Right ventricle myocardium inferior (tissue), 1 donor: ENCODE measurements around the gene CHD1L. TPM values are rescaled to one million over a fixed set of nuclear protein-coding genes. Genes with fewer than 3 reads are reported as not detected.
"Not testable (repeated sequence)": the region's sequence is repeated elsewhere in the genome, so short reads cannot be mapped to it uniquely, and the experiment has no call there.

Experiments used
- ATAC-seq: fragments of 200-7000 bp; cut with Tn5 transposase; one replicate; pipeline ENCODE4 v1.9.1; 2020; ENCODE audit warnings: mild to moderate bottlenecking, moderate library complexity
- DNase-seq: peaks from one replicate; pipeline ENCODE4 v3.0.0; 2021; ENCODE audit errors: missing footprints
- intact Hi-C: fragments of 100-400 bp; cut with DNase I; formaldehyde crosslinking; loops from one replicate; pipeline ENCODE4 v1.11.0; 2022
- total RNA-seq: library from RNA; stranded (reverse); fragmentation: NEBNext Ultra II Directional; extraction: Animal tissue kit (Norgen Biotek cat#: 25700); gene quantifications from one replicate; pipeline ENCODE4 v1.2.1, GENCODE V29; 2021
- donor health status: DM: no; HTN: yes; CAD: no; lungs with severe emphysema.

CHD1L gene
- total RNA-seq, 1 donor from 2014 or later: 8.3 TPM

DNA sequence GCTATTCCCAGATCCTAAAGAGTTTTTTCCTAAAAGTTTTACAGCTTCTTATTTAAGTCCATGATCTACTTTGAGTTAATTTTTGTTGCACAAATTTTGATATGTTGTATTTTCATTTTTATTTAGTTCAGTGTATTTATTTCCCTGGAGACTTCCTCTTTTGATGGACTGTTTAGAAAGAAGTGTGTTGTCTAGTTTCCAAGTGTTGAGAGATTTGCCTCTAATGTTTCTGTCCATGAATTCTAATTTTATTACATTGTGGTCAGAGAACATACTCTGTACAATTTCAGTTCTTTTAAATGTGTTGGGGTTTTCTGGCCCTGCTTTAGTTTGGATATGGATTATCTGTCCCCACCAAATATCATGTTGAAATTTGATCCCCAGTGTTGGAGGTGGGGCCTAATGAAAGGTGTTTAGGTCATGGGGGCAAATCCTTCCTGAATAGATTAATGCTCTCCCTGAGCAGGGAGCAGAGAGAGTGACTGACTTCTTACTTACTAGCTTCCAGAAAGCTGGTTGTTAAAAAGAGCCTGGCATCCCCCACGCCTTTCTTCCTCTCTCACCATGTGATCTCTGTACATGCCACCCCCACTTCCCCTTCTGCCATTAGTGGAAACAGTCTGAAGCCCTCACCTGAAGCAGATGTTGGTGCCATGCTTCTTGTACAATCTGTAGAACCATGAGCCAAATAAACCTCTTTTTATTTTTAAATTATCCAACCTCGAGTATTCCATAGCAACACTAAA lies 4.6 kb downstream of the CHD1L start:
- ATAC-seq: no peak
- DNase-seq: no peak
- intact Hi-C loops: no loop called here

DNA sequence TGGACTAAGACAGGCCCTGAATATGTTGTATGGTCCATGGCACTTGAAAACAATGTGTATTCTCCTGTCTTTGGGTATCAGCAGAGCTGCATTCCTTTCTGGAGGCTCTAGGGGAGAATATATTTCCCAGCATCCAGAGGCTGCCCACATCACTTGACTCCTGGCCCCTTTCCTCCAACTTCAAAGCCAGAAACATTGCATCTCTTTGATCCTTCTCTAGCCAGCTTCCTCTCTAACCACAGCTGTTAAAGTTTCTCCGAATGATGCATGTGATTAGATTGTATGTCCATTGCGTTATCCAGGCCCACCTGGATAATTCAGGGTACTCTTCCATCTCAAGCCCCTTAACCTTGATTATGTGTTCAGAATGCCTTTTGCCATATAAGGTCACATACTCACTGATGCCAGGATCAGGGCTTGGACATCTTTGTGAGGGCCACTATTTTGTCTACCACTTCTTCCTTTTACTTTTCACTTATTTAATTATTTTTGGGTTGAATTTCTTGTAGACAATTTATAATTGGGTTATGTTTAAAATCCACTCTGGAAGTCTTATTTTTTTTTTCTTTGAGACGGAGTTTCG lies 5.3 kb downstream of the CHD1L start:
- DNase-seq: no peak
- no peak for ATAC-seq
- intact Hi-C loops: no loop called here

DNA sequence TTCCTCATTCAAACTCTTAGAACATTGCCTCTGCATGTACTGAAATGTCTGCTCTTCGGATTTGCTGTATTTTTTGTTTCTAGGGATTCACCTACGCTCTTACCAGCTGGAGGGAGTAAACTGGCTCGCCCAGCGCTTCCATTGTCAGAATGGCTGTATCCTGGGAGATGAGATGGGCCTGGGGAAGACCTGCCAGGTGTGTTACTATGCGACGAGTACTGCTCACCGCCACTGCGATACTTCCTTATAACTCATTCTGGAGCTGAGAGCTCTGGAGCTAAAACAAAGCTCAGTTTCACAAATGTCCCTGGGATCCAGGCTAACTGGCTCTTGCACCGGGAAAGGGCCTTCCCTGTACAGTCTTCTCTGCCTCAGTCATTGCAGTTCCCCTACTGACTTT lies 10.1 kb downstream of the CHD1L start:
- DNase-seq (no peak), ATAC-seq (no peak)
- intact Hi-C loops: no loop called here

DNA sequence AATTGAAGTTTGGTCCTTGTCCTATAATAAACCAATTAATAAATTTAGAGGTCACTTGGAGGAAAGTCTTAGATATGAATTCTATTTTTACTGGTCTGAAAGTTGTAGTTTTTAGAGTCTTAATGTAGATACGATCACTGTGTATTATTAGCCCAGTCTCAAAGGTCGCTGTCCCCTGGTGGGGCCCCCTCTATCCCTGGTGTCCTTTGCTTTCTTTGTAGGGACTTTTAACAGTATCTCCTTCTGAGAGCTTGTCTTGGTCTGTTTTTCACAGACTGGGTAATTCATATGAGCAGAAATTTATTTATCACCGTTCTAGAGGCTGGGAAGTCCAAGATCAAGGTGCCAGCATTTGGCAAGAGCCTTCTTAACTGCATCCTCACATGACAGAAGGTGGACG lies 18.5 kb downstream of the CHD1L start:
- ATAC-seq (no peak), DNase-seq (no peak)
- intact Hi-C loops: no loop called here

DNA sequence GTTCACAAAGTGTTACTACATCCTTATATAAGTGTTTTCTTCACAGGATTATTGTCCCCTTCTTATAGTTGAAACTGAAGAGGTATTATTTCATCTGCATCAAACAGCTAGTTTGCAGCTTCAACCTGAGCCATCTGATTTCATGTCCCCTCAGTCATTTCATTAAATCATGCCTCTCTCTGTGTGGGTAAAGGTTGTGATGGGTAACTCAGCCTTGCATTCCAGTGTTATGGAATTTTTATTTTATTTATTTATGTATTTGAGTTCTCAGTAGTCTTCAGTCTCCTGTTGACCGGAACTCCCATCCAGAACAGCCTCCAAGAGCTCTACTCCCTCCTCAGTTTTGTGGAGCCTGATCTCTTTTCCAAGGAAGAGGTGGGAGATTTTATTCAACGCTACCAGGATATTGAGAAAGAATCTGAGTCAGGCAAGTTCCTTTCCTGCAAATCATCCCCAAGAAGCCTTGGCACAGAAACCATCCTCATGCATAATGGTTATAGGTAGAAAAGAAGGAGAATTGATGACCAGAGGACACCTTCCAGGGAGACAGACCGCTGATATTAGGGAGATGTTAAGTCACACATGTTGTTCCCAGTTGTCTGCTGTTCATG lies 21.8 kb downstream of the CHD1L start:
- ATAC-seq (no peak), DNase-seq (no peak)
- intact Hi-C loops: no loop called here

DNA sequence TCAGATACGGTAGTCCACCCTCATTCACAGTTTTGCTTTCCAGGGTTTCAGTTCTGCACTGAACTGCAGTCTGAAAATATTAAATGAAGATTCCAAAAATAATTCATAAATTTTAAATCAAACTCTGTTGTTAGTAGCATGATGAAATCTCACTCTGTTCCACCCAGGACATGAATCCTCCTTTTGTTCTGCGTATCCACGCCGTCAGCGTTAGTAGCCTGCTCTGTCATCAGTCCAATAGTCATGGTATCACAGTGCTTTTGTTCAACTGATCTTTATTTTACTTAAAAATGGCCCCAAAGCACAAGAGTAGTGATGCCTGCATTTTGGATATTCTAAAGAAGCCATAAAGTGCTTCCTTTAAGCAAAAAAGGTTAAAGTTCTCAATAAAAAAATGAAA lies 23.9 kb downstream of the CHD1L start:
- ATAC-seq (no peak), DNase-seq (no peak)
- intact Hi-C loops: no loop called here

DNA sequence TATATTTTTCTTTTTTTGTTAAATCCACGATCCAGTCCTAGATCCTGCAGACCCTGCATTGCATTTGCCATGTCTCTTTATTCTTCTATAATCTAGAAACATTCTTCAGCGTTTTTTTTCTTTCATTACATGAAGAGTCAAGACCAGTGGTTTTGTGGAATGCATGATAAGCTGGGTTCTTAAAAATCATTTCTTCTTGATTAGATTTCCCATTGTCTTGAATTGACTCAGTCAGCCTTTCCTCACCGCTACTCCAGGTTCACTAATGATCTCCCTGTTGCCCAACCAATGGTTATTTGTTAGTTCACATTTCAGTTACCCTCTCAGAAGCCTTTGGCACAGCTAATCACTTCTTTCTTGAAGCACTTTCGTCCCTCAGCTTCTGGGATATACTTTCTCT lies 25.2 kb downstream of the CHD1L start:
- intact Hi-C loops: no loop called here
- no peak for DNase-seq
- no peak for ATAC-seq

DNA sequence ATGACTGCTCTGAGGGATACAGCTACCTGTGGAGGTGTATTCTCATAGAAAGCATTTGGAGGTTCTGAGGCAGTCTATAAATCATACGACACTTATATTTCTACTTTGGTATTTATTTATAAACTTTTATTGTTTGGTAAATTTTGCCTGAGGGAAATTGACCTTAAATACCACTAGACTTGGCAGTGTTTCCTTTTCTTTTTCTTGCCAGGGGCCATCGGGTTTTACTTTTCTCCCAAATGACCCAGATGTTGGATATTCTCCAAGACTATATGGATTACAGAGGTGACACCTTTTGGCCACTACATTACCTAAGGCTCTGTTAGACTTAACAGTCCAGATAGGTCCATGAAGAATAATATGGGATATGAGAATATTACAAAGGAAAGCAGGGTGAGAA lies 28.2 kb downstream of the CHD1L start:
- intact Hi-C loops: loop anchor here (5.0 kb wide), 2 partner anchors 122 to 372 kb away; no protein-coding TSS in a partner anchor
- no peak for ATAC-seq

DNA sequence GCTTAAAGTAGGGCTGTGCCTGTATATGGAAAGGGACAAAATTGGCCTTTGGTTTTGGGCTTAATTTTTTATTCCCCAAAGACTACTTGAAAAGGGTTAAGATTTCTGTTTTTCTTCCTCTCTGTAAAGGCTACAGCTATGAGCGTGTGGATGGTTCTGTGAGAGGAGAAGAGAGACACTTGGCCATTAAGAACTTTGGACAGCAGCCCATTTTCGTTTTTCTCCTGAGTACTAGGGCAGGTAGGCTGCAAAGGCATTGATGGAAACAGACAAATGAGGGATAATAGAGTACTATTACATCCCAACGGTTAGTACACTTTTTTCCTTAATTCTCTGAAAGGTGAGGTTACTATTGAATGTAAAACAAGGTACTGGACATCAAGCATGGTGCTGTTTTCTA lies 29.6 kb downstream of the CHD1L start:
- intact Hi-C loops: loop anchor here (5.0 kb wide), 2 partner anchors 120 to 370 kb away; no protein-coding TSS in a partner anchor
- DNase-seq (no peak), ATAC-seq (no peak)

More for the DNA sequence above, 28.2 kb downstream of the CHD1L start:
- no peak for DNase-seq

DNA sequence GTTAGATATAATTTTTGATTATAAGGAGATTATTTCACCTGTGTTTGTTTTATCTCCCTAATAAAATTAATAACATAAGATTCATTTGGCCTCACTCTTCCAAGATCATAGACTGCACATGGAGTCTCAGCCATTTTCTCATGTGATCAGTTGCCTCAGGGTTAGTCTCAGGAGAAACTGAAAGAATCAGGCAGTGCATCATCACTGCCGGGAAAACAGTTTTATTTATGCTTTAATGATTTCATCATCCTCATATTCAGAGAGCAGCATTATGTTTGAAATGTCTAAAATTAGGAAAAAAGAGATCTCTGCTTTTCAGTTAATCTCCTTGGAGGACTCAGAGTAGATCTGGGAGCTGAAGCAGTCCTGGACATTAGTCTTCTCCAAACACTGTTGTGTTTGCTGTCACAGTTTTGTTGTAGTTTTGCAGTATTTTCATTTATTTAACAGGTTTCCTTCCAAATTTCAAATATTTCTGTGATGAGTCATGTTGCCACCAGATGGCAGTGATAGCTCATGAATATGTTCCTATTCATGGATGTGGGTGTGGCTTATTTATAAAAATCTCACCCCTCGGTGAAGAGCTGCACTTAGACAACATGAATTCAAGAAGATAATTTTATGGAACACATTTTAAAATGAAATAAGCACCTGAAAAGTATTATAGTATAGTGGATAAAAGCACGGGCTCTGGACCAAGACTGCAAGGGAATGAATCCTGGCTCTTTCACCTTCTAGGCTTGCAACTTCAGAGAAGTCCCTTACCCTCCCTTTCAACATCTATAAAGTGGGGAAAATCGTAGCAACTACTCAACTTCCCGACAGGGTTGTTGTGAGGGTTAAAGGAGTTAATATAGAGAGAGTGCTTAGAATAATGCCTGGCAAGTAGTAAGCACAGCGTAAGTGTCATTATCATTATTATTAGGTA lies 31.2 kb downstream of the CHD1L start:
- peak; percentile 80 for ATAC-seq
- intact Hi-C loops: loop anchor here (5.0 kb wide), 2 partner anchors 119 to 369 kb away; no protein-coding TSS in a partner anchor

DNA sequence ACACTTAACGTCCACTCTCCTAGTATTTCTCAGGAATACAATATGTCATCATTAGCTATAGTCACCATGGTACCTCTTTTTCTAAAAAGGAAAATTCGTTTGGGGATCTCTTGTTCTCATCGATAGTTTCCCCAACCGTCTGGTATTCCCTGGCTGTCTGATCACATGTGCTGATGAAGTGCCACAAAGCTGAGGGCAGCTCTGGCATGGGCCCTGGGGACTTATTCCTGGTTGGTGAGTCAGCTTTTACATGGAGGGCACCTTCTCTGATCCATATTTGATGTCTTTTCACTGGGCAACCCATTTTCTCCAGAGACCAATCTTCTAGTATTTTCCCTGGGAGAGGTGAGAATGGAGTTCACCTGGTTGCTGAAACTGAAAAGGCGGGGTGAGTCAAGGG lies 39.5 kb downstream of the CHD1L start:
- DNase-seq: no peak
- ATAC-seq: no peak
- intact Hi-C loops: no loop called here

More for the DNA sequence above, 31.2 kb downstream of the CHD1L start:
- no peak for DNase-seq

DNA sequence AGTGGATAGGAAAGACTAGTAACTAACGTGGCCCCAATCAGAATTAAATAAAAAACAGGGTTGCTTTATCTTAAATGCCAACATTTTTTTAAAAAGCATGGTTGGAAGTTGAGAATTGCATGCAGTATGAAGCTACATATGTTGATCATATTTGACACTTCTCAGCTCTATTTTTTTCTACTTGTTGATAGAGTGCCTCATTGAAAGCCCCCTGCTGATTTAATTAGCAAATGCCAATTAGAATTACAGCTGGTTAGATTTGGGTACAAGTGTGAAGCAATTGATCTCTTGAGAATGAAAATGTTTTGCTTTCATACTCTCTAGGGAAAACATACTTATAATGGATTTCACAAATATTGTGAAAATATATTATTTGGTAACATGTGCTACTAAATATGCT lies 40.5 kb downstream of the CHD1L start:
- no peak for ATAC-seq
- no peak for DNase-seq
- intact Hi-C loops: no loop called here

DNA sequence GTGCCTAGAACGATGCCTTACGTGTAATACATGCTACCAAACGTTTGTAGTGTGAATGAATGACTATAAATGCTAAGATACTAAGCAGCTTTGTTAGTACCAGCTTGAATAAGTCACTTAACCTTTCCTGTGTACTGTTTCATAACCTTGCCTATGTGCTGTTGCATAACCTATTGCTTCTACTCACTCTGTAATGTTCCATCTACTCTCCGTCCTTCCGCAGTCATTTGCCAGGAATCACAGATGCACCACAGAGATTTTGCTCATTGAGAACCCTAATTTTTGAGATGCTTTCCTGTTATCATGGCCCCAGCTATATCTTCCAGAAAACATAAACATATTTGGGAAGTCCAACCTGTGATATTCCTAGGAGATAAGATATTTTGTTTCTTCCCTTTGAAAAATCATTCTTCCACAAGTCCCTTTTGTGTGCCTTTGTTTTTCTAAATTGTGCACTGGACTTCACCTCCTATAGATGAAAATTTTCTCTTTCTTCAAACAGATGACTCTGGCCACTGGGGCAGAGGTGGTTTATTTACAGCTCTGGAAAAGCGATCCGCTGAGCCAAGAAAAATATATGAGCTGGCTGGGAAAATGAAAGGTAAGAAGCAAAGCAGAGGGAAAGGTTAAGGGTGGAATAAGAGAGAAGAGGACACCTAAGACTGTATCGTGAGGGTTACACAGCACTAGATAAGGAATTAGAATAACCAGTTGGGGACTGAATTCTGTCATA lies 44.8 kb downstream of the CHD1L start:
- ATAC-seq (no peak), DNase-seq (no peak)
- intact Hi-C loops: no loop called here

DNA sequence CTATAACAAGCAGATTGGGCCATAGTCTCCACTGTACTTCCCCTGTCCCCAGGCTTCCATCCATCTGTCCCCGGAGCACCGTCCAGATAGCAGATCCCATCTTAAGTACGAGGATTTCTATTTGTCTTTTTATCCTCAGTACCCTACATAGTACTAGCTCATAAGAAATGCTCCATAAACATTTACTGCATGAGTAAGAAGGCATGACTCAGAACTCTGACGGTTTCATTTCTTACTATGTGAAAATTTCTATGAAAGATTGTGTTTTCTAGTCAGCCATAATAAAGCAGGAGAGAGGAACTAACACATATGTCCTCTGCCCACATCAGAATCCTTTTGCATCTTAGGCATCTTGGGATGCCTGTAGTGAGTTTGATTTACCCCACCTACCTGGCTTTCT lies 49.5 kb downstream of the CHD1L start:
- ATAC-seq (no peak), DNase-seq (no peak)
- intact Hi-C loops: no loop called here

DNA sequence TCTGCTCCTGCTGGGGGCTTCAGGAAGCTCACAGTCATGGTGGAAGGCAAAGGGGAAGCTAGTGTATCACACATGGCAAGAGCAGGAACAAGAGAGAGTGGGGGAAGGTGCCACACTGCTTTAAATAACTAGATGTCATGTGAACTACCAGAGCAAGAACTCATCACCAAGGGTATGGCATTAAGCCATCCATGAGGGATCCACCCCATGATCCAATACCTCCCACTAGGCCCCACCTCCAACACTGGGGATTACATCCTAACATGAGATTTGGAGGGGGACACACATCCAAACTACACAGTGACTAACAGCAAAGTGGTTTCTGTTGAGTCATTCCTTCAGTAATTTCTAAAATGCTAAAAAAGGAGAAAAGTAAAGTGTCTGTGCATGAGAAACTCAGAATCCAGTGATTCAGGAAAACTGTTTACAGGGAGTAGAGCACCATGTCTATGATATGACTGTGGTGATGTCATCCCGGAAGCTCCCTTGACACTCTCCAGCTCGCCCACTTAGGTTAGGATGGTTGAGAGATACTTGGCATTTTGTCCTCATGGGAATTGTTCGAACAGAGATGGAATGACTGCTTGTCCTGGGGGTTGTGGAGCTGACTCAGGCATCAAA lies 50.3 kb downstream of the CHD1L start:
- ATAC-seq (no peak), DNase-seq (no peak)
- intact Hi-C loops: no loop called here

DNA sequence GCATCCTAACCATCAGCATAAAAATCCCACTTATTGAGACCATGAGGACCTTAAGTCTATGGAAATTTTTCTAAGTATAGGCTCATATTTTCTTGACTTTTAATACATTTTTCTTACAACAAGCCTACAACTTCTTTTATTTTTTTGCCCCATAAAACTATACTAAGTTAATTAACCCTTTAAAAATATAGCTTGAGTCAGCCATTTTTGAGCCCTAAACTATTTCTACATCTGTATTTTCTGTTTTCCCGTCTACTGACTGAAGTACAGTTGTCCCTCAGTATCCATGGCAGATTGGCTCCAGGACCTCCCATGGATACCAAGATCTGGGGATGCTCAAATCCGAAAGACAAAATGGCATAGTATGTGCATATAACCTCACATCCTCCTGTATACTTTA lies 55.0 kb downstream of the CHD1L start:
- DNase-seq (no peak), ATAC-seq (no peak)
- intact Hi-C loops: no loop called here

DNA sequence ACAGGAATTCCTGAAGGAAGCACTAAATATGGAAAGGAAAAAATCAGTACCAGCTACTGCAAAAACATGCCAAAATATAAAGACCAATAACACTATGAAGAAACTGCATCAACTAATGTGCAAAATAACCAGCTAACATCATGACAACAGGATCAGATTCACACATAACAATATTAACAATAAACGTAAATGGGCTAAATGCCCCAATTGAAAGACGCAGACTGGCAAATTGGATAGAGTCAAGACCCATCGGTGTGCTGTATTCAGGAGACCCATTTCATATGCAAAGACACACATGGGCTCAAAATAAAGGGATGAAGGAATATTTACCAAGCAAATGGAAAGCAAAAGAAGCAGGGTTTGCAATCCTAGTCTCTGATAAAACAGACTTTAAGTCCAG lies 63.3 kb downstream of the CHD1L start:
- ATAC-seq, DNase-seq, intact Hi-C loops: not testable (repeated sequence)

DNA sequence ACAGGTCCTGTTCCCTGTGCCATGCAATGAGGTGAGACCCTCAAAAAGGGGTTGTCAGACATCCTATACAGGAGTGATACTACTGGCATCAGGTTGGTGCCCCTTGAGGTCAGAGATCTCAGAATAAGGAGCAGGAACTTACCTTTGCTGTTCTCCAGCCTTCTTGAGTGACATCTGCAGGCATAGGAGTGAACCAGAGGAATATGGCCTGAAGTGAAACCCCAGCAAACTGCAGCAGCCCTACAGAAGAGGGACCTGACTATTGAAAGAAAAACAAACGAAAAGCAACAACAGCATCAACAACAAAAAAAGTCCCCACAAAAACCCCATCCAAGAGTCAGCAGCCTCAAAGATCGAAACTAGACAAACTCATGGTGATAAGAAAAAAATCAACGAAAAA lies 74.5 kb downstream of the CHD1L start:
- DNase-seq: no peak
- ATAC-seq: no peak
- intact Hi-C loops: no loop called here
